Measurements from ENCODE around the gene CPNE5. TPM values are rescaled to one million over a fixed set of nuclear protein-coding genes. Genes with fewer than 3 reads are reported as not detected.

Gene CPNE5
- total RNA-seq, 2 experiments from 2014 or later, result 0.79 to 0.94 TPM

- H3K9me3 Mint-ChIP-seq (ENCODE audit: low read depth), result no peaks in the 10 kb centered on the region
- no peak for DNase-seq
- peaks cover 52% of the 10 kb centered on the region for H3K27me3 Mint-ChIP-seq
- H3K36me3 Mint-ChIP-seq, result no peaks in the 10 kb centered on the region
- H3K4me1 Mint-ChIP-seq, result peaks cover 15% of the 10 kb centered on the region
- no peak overlapping the region for H3K4me3 Mint-ChIP-seq
- no peak overlapping the region for H3K27ac Mint-ChIP-seq
- ATAC-seq, result no peak
- CTCF ChIA-PET, result interaction anchor here (0.6 to 2.1 kb wide), 3 partner anchors 11 to 113 kb away, joined by 3 to 12 read pairs (median 3); no protein-coding TSS in a partner anchor
These were observed 1.6 kb downstream of the CPNE5 start for GRCh38 chr6:36837686-36838085.

DNA sequence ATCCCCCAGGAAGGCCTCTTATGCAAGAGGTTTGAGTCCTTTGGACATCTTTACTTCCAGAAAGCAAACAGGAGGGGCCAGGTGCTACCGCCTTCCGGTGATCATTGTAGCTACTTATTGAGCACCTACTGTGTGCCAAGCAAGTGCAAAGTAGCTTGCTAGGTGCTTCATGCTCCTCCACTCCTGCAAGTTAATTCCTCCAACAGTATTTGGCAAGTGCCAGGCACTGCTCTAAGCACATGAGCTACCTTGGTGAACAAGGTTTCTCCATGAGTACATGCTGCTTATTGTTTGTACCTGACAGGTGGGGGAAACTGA, 2.3 kb downstream of the CPNE5 start:
- peaks cover 15% of the 10 kb centered on the region for H3K4me1 Mint-ChIP-seq
- H3K9me3 Mint-ChIP-seq (ENCODE audit: low read depth), result no peaks in the 10 kb centered on the region
- peaks cover 52% of the 10 kb centered on the region for H3K27me3 Mint-ChIP-seq
- CTCF ChIA-PET, result interaction anchor here (1.0 to 2.1 kb wide), 3 partner anchors 12 to 71 kb away, joined by 3 to 12 read pairs (median 3); no protein-coding TSS in a partner anchor
- ATAC-seq (no peak), DNase-seq (no peak)
- no peak overlapping the region for H3K27ac Mint-ChIP-seq
- no peak overlapping the region for H3K4me3 Mint-ChIP-seq
- H3K36me3 Mint-ChIP-seq, result no peaks in the 10 kb centered on the region

DNA sequence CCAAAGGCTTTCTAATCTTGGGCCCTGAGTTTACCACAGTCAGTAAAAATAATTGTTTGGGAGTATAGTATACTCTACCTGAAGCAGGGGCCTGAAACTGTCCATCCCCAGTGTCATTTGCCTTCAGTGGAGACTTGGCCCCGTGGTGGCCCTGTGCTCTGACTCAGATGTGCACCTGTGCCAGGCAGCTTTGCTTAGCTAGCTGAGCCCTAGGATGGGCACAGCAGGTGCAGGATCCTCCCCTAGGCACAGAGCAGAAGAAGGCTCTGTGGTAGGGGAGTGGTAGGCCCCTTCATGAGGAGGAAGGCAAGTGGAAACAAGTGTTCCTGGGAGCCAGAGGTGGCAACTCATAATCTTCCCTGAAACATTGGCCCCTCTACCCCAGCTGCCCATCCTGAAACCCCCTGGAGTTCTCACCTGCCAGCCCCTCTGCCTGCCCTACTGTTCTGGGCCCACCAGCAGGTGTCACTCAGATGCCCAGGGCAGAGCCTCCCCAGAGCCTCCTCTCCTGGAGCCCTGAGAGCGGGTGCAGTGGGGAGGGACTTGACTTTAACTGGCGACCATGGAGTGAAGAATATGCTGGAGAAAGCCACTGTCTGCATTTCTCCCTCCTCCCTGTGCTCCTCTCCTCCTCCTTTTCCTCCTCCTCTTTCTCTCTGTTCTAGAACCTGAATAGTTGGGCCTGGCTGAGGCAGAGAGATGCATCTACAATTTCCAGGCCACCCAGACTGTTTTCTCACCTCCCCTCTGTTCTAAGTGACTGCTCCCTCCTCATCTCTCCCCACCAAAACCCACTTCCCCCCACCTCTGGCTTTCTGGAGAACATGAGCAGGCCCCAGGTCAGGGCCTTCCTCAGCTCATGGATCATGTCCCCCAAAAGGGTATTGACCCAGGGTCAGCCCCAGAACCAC, 2.9 kb downstream of the CPNE5 start:
- Mint-ChIP-seq H3K27ac (no peak overlapping the region), H3K27me3 (peaks cover 52% of the 10 kb centered on the region), H3K4me1 (peaks cover 15% of the 10 kb centered on the region), H3K9me3 (ENCODE audit: low read depth) (no peaks in the 10 kb centered on the region), H3K4me3 (no peak overlapping the region), H3K36me3 (no peaks in the 10 kb centered on the region)
- ATAC-seq, result no peak
- CTCF ChIA-PET, result interaction anchor here (0.8 to 3.0 kb wide), 5 partner anchors 15 to 221 kb away, joined by 3 to 13 read pairs (median 4); no protein-coding TSS in a partner anchor
- no peak for DNase-seq

GRCh38 chr6:36834576-36835341, 4.5 kb downstream of the CPNE5 start:
- Mint-ChIP-seq H3K4me3 (no peak overlapping the region), H3K9me3 (ENCODE audit: low read depth) (no peaks in the 10 kb centered on the region), H3K4me1 (peaks cover 6% of the 10 kb centered on the region), H3K36me3 (no peaks in the 10 kb centered on the region), H3K27ac (no peak overlapping the region), H3K27me3 (peaks cover 43% of the 10 kb centered on the region)
- DNase-seq (no peak), ATAC-seq (no peak)
- CTCF ChIA-PET, result interaction anchor here (3.0 kb wide), 1 partner anchor 17 kb away, joined by 13 read pairs; no protein-coding TSS in a partner anchor

DNA sequence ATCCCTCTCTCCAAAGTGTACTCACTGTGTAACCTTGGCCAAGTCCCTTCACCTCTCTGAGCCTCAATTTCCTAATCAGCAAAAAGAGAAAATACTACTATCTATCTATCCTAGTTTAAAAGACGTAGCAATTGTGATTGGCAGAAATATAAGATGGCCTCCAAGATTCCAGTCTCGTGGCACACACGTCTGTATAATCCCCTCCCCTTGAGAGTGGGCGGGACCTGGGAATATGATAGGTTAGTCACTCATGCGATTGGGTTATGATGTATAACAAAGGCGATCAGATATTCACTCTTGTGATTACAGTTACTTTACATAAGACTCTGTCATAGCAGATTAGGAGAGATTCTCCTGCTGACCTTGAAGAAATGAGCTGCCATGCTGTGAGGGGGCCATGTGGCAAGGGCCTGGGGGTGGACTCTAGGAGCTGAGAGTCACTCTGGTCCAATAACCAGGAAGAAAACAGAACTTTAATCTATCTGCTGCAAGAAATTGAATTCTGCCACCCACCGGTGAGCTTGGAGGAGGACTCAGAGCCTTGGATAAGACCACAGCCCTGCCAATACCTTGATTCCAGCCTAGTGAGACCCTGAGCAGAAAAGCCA, 6.0 kb downstream of the CPNE5 start:
- Mint-ChIP-seq H3K27ac (no peak overlapping the region), H3K27me3 (peaks cover 33% of the 10 kb centered on the region), H3K36me3 (no peaks in the 10 kb centered on the region), H3K4me1 (no peaks in the 10 kb centered on the region), H3K4me3 (no peak overlapping the region), H3K9me3 (ENCODE audit: low read depth) (no peaks in the 10 kb centered on the region)
- ATAC-seq (no peak), DNase-seq (no peak)
- CTCF ChIA-PET, result interaction anchor here (1.1 to 3.0 kb wide), 4 partner anchors 18 to 185 kb away, joined by 3 to 13 read pairs (median 4); no protein-coding TSS in a partner anchor

DNA sequence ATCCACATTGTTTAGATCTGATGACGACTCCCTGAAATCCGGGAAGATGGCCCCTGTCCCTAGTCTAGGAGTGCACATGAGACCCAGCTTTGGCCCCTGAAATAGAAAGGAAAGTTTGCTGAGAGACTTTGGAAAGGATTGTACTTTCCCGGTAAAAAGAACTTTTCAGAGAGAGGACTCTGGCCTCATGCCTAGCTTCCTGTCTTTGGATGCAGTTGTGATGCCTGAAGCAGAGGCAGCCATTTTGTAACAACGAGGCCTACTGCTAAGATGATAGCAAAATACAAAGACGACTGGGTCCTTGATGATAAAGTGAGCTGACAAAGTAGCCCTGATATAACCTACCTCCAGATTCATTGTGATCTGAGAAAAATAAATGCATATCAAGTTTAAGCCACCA, 6.9 kb downstream of the CPNE5 start:
- Mint-ChIP-seq H3K4me3 (no peak overlapping the region), H3K4me1 (peaks cover 8% of the 10 kb centered on the region), H3K27ac (no peak overlapping the region), H3K36me3 (no peaks in the 10 kb centered on the region), H3K9me3 (ENCODE audit: low read depth) (no peaks in the 10 kb centered on the region), H3K27me3 (peaks cover 27% of the 10 kb centered on the region)
- CTCF ChIA-PET, result interaction anchor here (0.7 to 1.3 kb wide), 5 partner anchors 19 to 186 kb away, joined by 3 to 4 read pairs (median 3); no protein-coding TSS in a partner anchor
- no peak for DNase-seq
- ATAC-seq, result no peak

DNA sequence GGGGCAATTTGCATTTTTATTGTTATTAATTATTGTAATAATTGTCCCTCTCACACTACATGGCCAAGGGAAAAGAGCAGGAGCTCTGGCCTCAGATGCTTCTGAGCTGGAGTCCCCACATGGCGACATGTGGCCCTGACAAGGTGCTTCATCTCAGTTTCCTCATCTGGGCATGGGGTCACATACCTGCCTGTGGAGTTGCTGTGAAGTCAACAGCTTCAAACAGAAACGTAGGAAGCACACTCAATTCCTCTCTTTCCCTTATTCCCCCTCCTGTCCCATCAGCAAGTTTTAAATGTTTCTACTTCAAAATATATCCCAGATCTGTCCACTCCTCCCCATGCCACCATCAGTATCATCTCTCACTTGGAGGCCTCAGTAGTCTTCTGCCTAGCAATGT, 8.7 kb downstream of the CPNE5 start:
- no peak for DNase-seq
- H3K9me3 Mint-ChIP-seq (ENCODE audit: low read depth), result no peaks in the 10 kb centered on the region
- H3K4me3 Mint-ChIP-seq, result no peak overlapping the region
- peaks cover 13% of the 10 kb centered on the region for H3K4me1 Mint-ChIP-seq
- no peak for ATAC-seq
- peaks cover 18% of the 10 kb centered on the region for H3K27me3 Mint-ChIP-seq
- no peak overlapping the region for H3K27ac Mint-ChIP-seq
- no peaks in the 10 kb centered on the region for H3K36me3 Mint-ChIP-seq
- CTCF ChIA-PET, result interaction anchor here (0.6 to 1.4 kb wide), 2 partner anchors 21 to 47 kb away, joined by 3 to 11 read pairs; no protein-coding TSS in a partner anchor

- DNase-seq, result no peak
- ATAC-seq, result no peak
- CTCF ChIA-PET, result interaction anchor here (0.6 to 1.4 kb wide), 2 partner anchors 21 to 47 kb away, joined by 3 to 11 read pairs; no protein-coding TSS in a partner anchor
- H3K27me3 Mint-ChIP-seq, result peaks cover 14% of the 10 kb centered on the region
- H3K36me3 Mint-ChIP-seq, result no peaks in the 10 kb centered on the region
- no peaks in the 10 kb centered on the region for H3K9me3 Mint-ChIP-seq (ENCODE audit: low read depth)
- H3K27ac Mint-ChIP-seq, result no peak overlapping the region
- H3K4me1 Mint-ChIP-seq, result peaks cover 13% of the 10 kb centered on the region
- H3K4me3 Mint-ChIP-seq, result no peak overlapping the region
These were observed 9.2 kb downstream of the CPNE5 start for GRCh38 chr6:36829919-36830544.

- no peak overlapping the region for H3K27ac Mint-ChIP-seq
- no peak overlapping the region for H3K4me3 Mint-ChIP-seq
- DNase-seq (peak; percentile 68), ATAC-seq (peak; percentile 76)
- CTCF ChIA-PET, result interaction anchor here (0.7 to 1.8 kb wide), 5 partner anchors 23 to 498 kb away, joined by 3 to 4 read pairs (median 3); no protein-coding TSS in a partner anchor
- no peaks in the 10 kb centered on the region for H3K36me3 Mint-ChIP-seq
- H3K27me3 Mint-ChIP-seq, result peaks cover 12% of the 10 kb centered on the region
- H3K9me3 Mint-ChIP-seq (ENCODE audit: low read depth), result no peaks in the 10 kb centered on the region
- peaks cover 13% of the 10 kb centered on the region for H3K4me1 Mint-ChIP-seq
These were observed 11.8 kb downstream of the CPNE5 start for GRCh38 chr6:36827261-36828079.

- no peak overlapping the region for H3K4me3 Mint-ChIP-seq
- no peak for ATAC-seq
- CTCF ChIA-PET, result interaction anchor here (1.2 kb wide), 1 partner anchor 24 kb away, joined by 3 read pairs; no protein-coding TSS in a partner anchor
These were observed 12.6 kb downstream of the CPNE5 start for GRCh38 chr6:36826520-36827227.

GRCh38 chr6:36825994-36826393, 13.2 kb downstream of the CPNE5 start:
- no peak overlapping the region for H3K4me3 Mint-ChIP-seq
- H3K4me1 Mint-ChIP-seq, result peaks cover 23% of the 10 kb centered on the region
- no peak overlapping the region for H3K27ac Mint-ChIP-seq
- ATAC-seq (no peak), DNase-seq (no peak)
- CTCF ChIA-PET, result interaction anchor here (1.2 to 1.8 kb wide), 2 partner anchors 23 to 25 kb away, joined by 3 to 4 read pairs; no protein-coding TSS in a partner anchor
- H3K27me3 Mint-ChIP-seq, result peaks cover 12% of the 10 kb centered on the region
- no peaks in the 10 kb centered on the region for H3K36me3 Mint-ChIP-seq
- no peaks in the 10 kb centered on the region for H3K9me3 Mint-ChIP-seq (ENCODE audit: low read depth)

More at GRCh38 chr6:36826520-36827227, 12.6 kb downstream of the CPNE5 start:
- Mint-ChIP-seq H3K27ac (no peak overlapping the region), H3K27me3 (peaks cover 12% of the 10 kb centered on the region), H3K9me3 (ENCODE audit: low read depth) (no peaks in the 10 kb centered on the region), H3K36me3 (no peaks in the 10 kb centered on the region), H3K4me1 (peaks cover 16% of the 10 kb centered on the region)
- DNase-seq, result no peak
